ENCODE data around the gene STEAP1B. TPM values are rescaled to one million over a fixed set of nuclear protein-coding genes. Genes with fewer than 3 reads are reported as not detected.
"Not testable (repeated sequence)": the region's sequence is repeated elsewhere in the genome, so short reads cannot be mapped to it uniquely, and the experiment has no call there.

The STEAP1B gene
- total RNA-seq, 1 experiment from 2014 or later = not detected

DNA sequence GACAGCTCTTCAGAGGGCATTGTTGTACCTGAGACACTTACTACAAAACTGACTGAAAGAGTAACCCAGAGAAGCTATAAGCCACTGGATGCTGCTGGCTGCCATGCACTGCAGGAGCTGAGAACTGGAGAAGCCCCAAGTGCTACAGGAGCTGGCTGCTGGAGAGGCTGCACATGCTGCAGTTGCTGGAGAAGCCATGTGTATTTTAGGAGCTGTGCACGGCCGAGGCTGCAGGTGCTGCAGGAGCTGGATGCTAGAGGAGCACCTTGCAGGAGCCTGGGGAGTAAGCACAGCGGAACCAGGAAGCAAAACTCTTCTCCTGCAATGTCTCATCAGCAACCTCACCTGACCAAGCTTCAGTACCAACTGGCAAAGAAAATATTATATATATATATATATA, 45.5 kb downstream of the STEAP1B start:
- no peak for DNase-seq (ENCODE audit: low spot score)

DNA sequence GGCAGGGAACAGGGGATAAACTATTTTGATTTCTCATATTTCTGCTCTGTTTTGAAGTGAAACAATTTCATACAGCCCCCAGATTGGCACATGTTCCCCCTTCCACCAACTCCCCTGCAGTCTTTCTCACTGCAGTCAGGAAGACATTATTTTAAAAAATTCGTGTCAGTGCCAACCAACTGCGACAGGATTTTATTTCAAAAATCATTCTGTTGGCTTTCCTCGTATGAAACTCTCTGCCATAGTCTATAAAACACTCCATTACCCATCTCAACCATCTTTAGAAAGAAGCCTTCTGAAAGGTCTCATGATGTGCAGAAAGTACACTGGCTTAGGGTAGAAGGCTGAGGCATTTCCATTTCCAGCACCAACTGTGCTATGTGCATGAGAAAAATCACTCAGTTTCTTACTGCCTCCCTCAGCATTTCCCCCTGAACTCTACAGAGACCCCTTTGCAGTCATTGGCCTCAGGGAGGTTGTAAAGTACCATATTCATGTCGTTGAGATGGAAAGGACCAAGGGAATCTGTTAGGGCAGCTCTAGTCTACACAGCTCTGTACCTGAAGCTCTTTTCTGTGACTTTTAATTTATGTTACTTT, 46.9 kb downstream of the STEAP1B start:
- DNase-seq (ENCODE audit: low spot score) = no peak

DNA sequence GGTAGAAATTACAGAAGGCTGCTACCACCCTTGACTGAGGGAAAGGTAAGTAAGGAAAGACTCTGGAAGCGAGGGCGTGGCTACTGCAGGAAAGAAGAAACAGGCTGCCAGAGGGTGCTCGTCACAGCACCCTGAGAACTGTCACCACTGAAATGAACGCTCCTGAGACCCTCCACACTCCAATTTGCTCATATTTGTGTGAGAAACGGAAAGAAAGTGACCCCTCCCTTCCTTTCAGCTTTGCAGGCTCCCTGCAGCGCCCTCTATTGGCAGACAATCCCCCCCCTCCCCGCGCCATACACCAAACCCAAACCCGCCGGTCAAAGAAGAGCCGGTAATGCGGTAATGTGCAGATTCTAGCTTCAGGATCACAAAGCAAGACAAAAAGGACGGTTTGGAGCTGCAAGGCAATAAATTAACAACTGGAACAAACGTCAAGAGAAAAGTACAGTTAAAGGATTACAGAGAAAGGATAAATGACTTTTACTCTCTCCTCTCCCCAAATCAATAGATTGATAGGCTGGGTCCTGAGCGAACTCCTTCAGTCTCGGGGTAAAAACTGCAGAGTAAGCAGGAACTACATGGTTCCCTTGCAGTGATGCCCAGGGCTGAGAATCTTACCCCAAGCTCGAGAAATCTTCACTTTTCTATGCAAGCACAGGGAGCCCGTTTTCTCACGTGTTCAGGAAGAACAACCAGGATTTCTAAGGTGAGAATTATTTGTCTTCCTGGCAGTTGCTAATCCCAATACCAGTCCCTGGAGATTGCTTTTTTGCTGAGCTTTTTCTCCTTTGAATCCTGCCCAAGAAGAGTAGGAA, 47.6 kb downstream of the STEAP1B start:
- DNase-seq (ENCODE audit: low spot score) = no peak

DNA sequence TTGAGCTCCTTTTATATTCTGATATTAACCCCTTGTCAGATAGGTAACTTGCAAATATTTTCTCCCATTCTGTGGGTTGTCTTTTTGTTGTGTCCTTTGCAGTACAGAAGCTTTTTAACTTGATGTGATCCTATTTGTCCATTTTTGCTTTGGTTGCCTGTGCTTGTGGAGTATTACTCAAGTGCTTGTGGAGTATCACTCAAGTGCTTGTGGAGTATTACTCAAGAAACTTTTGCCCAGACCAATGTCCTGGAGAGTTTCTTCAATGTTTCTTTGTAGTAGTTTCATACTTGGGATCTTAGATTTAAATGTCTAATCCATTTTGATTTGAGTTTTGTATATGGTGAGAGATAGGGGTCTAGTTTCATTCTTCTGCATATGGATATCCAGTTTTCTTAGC, 50.0 kb downstream of the STEAP1B start:
- DNase-seq (ENCODE audit: low spot score) = not testable (repeated sequence)

DNA sequence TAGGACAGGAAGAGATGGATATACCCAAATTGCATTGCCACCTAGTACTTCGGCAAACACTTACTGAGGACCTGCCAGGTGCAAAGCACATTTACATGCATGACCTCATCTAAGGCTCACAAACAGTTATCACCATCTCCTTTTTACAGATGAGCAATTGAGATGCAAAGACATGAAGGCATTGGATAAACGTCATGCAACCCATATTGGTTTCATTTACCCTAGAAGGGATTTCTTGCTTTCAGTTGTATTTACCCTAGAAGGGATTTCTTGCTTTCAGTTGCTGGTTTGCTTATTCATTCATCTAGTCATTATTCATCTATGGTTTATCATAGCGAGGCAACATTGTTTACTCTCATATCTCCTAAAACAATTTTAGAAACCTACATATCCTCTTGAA, 52.2 kb downstream of the STEAP1B start:
- no peak for DNase-seq (ENCODE audit: low spot score)

DNA sequence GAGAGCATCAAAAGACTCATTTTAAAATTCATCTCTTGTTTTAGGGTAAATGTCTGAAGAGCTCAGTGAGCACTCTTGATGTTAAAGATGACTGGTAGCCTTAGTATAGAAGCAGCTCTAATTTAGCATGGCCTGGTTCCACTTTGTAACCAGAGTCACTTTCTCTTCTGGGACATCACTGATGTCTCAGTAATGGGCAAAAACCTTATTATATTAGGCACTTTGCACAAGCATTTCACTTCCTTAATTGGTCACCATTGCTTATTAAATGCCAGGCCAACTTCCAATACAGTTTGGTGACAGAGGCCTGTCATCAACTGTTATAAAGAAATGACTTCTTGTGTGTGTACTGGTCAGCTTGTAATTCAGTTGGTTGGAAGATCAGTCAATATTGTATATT, 53.0 kb downstream of the STEAP1B start:
- no peak for DNase-seq (ENCODE audit: low spot score)

DNA sequence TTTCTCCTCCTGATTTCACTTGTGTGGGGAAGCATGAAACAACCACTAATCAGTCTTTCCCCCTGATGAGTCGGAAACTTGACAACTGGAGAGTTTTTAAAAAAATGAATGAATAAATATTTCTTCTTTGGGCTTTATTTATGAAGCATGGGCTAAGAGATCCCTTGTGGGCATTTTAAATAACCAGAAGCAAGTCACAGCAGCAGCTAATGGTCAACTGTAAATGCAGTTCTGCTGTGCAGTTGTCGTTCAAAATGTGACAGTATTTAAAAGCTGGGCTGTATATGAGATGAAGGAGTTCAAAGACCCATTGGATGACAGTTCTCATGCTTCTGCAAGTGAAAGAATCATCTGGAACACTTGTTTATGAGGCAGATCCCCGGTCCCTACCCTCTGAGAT, 54.1 kb downstream of the STEAP1B start:
- DNase-seq (ENCODE audit: low spot score) = no peak

DNA sequence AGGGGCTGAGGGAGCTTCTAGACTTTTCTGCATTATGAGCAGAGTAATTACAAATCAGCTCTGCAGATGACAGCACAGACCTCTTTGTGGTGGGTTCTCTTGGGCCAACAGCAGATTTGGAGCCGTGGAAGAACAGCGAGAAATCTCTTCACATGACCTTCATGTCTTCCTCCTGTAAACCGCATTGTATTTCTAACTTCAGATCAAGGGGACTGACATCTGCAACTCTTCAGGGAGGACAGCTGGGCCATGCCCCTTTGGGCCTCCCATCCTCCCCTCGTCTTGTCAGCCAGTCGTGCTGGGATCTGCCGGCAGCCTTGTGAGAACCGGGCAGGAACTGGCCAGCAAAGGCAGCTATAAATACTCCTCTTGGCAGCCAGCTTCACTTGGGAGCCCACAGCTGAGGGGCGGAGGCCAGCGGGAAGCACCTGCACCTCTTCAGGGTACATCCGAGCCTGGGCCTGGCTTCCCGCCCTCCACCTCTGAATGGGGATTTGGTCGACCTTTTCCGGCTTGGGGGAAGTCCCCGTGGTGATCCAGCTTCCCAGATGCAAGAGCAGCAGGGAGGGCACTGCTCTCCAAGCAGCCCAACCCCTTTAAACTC, 54.7 kb downstream of the STEAP1B start:
- peak; percentile 89 for DNase-seq (ENCODE audit: low spot score)

DNA sequence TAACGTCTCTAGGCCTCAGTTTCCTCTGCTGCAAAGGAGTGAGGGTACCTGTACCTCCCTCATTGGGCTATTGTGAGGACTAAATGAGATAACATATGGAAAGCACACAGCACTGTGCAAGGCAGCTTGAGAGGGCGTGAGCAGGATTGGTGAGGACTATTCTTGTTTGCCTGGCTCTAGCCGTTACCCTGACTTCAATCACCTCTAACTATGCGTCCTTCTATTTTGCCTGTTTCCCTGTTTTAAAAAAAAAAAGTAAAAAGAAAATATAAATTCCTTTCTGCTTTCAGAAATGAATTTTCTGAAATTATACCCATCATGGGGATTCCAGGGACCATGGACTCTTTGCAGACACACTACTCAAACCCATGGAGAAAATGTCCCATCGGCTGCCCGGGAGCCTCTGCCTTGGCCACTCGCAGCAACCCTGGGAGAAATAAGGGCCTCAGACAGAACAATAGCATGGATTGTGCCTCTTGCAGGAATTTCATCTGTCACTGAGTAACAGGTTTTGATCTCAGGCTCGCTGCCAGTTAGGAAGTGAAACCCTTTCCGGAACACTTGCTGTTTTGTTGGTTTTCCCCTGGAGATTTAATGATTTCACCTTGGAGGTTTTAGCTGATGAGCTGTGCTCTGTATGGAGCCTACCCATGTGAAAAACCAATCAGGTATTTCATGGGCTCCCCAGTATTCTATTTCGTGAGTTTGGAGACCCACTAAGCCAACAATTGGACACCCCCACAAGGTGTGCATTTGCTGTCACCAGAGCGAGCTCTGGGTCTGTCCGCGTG, 55.6 kb downstream of the STEAP1B start:
- peak; percentile 88 for DNase-seq (ENCODE audit: low spot score)

DNA sequence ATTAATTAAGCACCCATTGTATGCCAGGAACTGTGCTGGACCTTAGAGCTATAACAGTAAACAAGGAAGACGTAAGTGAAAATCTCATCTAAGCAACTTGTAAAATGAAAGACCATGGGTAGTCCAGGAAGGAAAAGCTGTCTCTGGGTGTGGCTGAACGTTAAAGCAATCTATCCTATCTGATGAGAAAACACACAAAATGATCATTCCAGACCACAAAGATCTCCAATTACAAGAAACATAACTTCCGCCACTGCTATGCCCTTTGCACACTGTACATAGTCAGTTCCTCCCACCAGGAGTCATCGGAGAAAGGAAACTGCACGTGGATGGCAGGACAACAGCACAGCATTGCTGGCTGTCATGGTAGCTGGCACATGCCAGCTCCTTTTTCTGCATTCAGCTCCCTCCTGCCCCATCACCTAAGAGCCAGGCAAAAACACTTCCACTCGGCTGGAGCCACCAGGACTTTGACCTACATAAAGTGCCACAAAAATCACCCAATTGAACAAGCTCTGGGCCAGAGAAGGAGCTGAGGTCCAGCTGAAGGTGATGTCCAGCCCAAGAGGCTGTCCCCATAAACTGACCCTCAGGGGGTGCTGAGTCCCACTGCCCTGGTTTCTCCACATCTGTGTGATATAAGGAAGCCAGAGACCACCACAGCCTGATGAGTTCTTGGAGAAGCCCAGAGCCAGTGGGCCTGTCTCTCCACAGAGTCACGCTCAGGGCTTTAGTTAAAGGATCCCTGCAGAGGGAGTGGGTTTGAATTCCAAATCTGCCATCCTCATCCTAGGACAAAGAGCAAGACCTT, 56.4 kb downstream of the STEAP1B start:
- DNase-seq (ENCODE audit: low spot score) = peak; percentile 76

DNA sequence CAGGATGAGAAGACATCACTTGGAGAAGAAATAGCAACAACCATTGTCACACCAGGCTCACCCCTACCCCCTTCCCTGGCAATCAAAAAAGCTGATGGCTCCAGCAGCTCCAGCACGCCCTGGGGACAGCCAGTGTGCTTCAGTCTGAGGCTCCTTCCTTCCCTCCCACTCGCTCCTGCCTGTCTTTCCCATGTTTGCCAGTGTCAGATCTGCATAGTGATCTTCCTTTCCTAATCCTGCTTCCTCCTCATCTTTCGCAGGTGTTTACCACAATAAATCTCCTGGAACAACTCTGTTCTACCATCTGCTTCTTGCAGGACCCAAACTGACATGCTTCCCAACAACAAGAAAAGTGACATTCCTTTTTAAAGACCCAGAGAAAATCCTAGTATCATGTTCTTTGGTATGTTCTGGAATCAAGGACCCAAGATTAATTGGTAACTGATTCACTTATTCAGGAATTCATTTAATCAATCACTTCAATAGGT, 57.1 kb downstream of the STEAP1B start:
- DNase-seq (ENCODE audit: low spot score) = no peak

DNA sequence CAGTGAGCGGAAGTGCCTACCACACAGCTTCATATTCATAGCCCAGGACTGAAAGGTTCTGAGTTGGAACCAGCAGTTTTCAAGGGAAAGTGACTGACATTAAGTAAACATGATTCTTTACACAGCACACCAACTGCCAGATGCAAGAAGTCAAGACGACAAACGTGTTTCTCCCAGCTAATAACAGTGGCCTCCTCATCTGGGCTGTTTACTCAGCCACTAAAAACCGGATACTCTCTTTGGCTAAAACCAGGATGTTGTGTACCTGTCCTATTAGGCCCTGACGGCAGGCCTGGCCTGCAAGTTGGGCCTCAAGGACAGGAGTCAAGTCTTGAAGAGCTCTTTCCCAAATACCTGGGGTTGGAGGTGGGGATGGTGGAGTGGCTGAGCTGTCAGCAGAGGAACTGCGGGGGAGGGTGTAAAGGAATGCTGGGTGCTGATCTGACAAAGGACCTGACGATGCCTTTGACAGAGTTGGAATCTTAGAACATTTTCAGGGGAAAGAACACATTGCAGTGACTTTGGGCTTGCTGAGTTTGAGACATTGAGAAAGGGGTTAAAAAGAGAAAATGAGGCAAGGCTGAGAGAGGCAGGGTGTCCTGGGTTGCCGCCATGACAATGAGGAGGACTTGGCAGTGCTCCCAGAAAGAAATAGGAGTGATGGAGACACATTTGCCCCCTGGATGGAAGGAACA, 57.7 kb downstream of the STEAP1B start:
- DNase-seq (ENCODE audit: low spot score) = no peak

DNA sequence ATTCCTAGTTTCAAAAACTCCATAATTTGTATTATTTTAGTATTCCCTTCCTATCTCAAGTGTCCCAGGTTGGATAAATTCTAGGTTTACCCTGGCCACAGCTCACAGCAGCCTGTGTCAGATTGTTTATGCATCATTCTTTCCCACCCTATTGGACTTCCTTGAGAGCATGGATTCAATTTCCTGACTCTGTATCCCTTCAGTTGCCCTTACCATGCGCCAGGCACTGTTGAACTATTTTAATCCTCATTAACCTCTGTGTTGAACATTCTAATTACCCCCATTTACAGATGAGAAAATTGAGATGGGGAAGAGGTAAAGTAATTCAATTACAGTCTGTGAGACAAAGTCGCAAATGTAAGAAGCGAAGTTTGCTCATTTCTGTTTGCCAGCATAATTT, 58.8 kb downstream of the STEAP1B start:
- no peak for DNase-seq (ENCODE audit: low spot score)

DNA sequence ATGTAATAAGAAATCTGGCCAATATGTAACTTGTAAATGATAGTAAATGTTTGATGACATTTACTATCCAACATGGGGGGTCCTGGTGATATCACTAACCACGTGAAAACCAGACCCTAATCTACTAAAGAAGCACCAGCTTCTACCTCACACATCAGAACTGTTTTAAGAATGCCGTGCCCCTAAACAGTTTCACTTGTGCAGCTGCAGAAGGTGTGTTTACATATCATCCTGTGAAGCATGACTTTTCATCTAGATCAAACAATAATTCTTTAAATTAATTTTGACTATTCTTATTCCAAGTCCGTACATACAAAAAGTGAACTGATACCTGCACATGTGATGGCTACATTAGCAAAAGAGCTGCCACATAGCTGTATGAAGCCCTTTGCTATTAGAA, 61.0 kb downstream of the STEAP1B start:
- no peak for DNase-seq (ENCODE audit: low spot score)

DNA sequence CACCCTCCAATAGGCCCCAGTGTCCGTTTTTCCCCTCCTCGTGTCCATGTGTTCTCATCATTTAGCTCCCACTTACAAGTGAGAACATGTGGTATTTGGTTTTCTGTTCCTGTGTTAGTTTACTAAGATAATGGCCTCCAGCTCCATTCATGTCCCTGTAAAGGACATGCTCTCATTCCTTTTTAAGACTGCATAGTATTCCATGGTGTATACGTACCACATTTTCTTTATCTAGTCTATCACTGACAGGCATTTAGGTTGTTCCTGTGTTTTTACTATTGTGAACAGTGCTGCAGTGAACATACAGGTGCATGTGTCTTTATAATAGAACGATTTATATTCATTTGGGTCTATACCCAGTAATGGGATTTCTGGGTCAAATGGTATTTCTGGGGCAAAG, 63.4 kb downstream of the STEAP1B start:
- DNase-seq (ENCODE audit: low spot score) = not testable (repeated sequence)

DNA sequence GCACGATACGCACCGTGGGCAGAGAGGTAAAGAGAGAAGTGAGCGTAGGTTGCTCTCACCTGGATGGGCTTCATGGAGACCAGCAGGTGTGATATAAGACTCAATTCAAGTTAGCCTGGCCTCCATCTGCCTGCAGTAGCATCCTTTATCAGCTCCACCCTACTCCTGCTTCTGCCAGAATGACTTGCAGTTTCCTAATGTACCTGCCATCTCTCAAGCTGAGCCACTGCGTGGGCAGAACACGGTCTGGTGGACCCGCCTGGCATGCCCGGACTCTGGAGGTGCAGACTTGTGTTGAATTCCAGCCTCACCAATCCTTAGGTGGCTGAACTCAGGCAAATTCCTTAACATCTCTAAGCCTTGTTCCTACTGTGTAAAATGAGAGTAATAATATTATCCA, 64.3 kb downstream of the STEAP1B start:
- no peak for DNase-seq (ENCODE audit: low spot score)

DNA sequence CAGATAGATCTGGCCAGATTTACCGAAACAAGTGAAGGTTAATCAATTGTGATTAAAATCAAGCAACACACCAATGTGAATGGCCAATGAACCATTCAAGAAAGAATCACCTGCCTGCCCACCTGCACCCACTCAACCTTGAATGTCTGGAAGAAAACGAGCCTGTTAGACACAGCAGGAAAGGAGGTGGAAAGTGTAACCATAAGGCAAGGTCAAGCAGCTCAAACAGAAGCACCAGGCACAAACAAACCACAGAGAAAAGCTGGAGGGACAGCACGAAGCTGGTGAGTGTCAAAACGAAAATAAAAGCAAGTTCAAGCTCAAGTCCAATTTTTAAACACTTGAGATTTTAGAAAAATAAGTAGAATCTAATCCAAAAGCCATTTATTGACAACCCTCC, 64.9 kb downstream of the STEAP1B start:
- DNase-seq (ENCODE audit: low spot score) = no peak

DNA sequence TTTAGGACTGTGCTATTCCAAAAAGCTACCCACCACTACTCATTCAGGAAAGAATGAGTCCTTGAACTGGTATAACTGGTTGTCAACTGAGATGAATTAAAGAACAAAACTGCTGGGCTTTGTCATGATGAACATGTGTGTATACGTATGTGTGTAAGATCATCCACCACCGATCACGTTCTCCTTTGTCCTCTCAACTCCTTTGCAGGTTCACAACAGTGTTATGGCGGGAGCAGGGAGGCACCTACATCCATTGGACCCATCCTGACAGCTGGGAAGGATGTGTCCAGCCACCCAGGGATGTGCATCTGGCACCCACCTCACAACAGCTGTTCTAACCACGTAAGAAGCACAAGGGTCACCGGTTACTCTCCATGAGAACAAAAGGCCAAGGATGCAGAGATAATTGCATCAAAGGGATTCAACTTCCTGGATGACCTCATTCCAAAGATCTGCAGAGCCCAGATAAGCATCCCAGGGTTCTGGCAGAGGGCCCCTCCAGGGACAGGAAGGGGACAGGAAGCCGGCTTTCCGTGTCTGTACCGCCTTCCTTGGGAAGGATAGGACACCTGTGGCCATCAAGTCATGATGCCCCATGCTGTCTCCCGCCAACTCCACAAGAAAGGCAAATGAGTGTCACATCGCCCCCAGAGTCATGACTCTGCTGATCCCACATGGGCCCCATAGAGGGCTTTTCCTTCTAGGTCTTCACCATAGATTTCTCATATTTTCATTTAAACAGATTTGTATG, 66.1 kb downstream of the STEAP1B start:
- DNase-seq (ENCODE audit: low spot score) = peak; percentile 94

DNA sequence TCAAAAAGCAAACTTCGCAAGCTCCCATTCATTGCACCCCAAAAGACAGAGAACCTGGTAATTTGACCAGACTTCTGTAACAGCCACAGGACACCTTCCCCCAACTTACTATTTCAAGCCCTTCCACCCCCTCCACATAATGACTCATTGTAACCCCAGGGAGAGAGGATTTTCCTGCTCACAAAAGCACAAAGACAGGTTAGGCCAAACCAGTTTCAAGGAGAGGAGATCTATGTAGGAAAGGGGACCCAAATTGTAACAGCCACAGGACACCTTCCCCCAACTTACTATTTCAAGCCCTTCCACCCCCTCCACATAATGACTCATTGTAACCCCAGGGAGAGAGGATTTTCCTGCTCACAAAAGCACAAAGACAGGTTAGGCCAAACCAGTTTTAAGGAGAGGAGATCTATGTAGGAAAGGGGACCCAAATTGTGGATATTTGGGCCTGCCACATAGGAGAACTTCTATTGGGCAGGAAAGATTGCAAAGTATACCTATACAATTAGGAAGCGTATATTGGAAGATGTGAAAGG, 66.8 kb downstream of the STEAP1B start:
- peak; percentile 35 for DNase-seq (ENCODE audit: low spot score)

Measured in A172 (cell line).